KMS-11 (cell line): ENCODE measurements around the gene CSRNP3.
"Not testable (repeated sequence)": the region's sequence is repeated elsewhere in the genome, so short reads cannot be mapped to it uniquely, and the experiment has no call there.

Experiments used
- H2AFZ ChIP-seq: fragments of 200-600 bp; sonication (generic); 2 replicates; pipeline ENCODE4 v1.6.1; 2016; ENCODE audit warnings: antibody characterized with exemption, mixed run types, low read depth
- H3K27ac ChIP-seq: fragments of 200-600 bp; sonication (generic); 2 replicates; pipeline ENCODE4 v1.6.1; 2016; ENCODE audit warnings: mild to moderate bottlenecking, mixed run types
- H3K27me3 ChIP-seq: fragments of 200-600 bp; sonication (generic); 2 replicates; pipeline ENCODE4 v1.6.1; 2017; ENCODE audit warnings: mild to moderate bottlenecking, low read depth, mixed run types, moderate library complexity; ENCODE audit not compliant: insufficient read depth
- H3K36me3 ChIP-seq: fragments of 200-600 bp; sonication (generic); 2 replicates; pipeline ENCODE4 v1.6.1; 2017; ENCODE audit warnings: mild to moderate bottlenecking, mixed run types; ENCODE audit not compliant: insufficient read depth
- H3K4me1 ChIP-seq: fragments of 200-600 bp; sonication (generic); 2 replicates; pipeline ENCODE4 v1.6.1; 2016; ENCODE audit warnings: mild to moderate bottlenecking, low read depth, mixed run types; ENCODE audit not compliant: poor library complexity, severe bottlenecking
- H3K4me2 ChIP-seq: fragments of 200-600 bp; sonication (generic); 2 replicates; pipeline ENCODE4 v1.7.0; 2016; ENCODE audit warnings: mild to moderate bottlenecking, mixed run types
- H3K4me3 ChIP-seq: fragments of 200-600 bp; sonication (generic); IDR thresholded peaks from 2 replicates; pipeline ENCODE4 v1.6.1; 2017; ENCODE audit warnings: low read depth, low read length, mixed read lengths; ENCODE audit not compliant: insufficient read depth
- H3K79me2 ChIP-seq: fragments of 200-600 bp; sonication (generic); 2 replicates; pipeline ENCODE4 v1.6.1; 2016; ENCODE audit warnings: low read depth, mixed run types; ENCODE audit not compliant: insufficient read depth
- H3K9ac ChIP-seq: fragments of 200-600 bp; sonication (generic); 2 replicates; pipeline ENCODE4 v1.6.1; 2016; ENCODE audit warnings: mild to moderate bottlenecking, mixed run types
- H4K20me1 ChIP-seq: fragments of 200-600 bp; sonication (generic); 2 replicates; pipeline ENCODE4 v1.6.1; 2016; ENCODE audit warnings: mild to moderate bottlenecking, mixed run types; ENCODE audit not compliant: insufficient read depth
- CTCF ChIP-seq: fragments of 200-600 bp; sonication (generic); conservative IDR thresholded peaks from 2 replicates; pipeline ENCODE4 v1.6.1; 2017; ENCODE audit warnings: low read depth, mild to moderate bottlenecking, antibody characterized with exemption, low read length, moderate library complexity, mixed read lengths

The CSRNP3 gene

GRCh38 chr2:165651233-165651632 lies 181.7 kb downstream of the CSRNP3 start:
- Histone ChIP-seq H4K20me1 (no peaks in the 10 kb centered on the region), H3K27me3 (no peaks in the 10 kb centered on the region), H3K4me1 (no peaks in the 10 kb centered on the region), H3K4me2 (no peak overlapping the region), H3K9ac (no peak overlapping the region), H3K36me3 (no peaks in the 10 kb centered on the region), H3K27ac (no peak overlapping the region), H3K4me3 (no peak overlapping the region), H3K79me2 (no peaks in the 10 kb centered on the region), H2AFZ (no peak overlapping the region)
- no peak for TF ChIP-seq CTCF

GRCh38 chr2:165655661-165656060 lies 186.2 kb downstream of the CSRNP3 start:
- no peak overlapping the region for H3K4me2 ChIP-seq

GRCh38 chr2:165660361-165660760 lies 190.9 kb downstream of the CSRNP3 start:
- Histone ChIP-seq H4K20me1 (no peaks in the 10 kb centered on the region), H3K4me2 (no peak overlapping the region), H3K27ac (no peak overlapping the region), H2AFZ (no peak overlapping the region), H3K79me2 (no peaks in the 10 kb centered on the region), H3K9ac (no peak overlapping the region), H3K36me3 (no peaks in the 10 kb centered on the region), H3K4me3 (no peak overlapping the region), H3K27me3 (no peaks in the 10 kb centered on the region), H3K4me1 (no peaks in the 10 kb centered on the region)
- no peak for TF ChIP-seq CTCF

More at GRCh38 chr2:165655661-165656060, 186.2 kb downstream of the CSRNP3 start:
- Histone ChIP-seq H2AFZ (no peak overlapping the region), H4K20me1 (no peaks in the 10 kb centered on the region), H3K79me2 (no peaks in the 10 kb centered on the region), H3K4me1 (no peaks in the 10 kb centered on the region), H3K27ac (no peak overlapping the region), H3K27me3 (no peaks in the 10 kb centered on the region), H3K9ac (no peak overlapping the region), H3K36me3 (no peaks in the 10 kb centered on the region), H3K4me3 (no peak overlapping the region)
- no peak for TF ChIP-seq CTCF

GRCh38 chr2:165662720-165663119 lies 193.2 kb downstream of the CSRNP3 start:
- no peaks in the 10 kb centered on the region for H3K79me2 ChIP-seq
- TF ChIP-seq CTCF, result no peak
- no peaks in the 10 kb centered on the region for H4K20me1 ChIP-seq
- no peak overlapping the region for H3K4me2 ChIP-seq
- no peaks in the 10 kb centered on the region for H3K36me3 ChIP-seq
- no peaks in the 10 kb centered on the region for H3K27me3 ChIP-seq
- H2AFZ ChIP-seq, result no peak overlapping the region
- no peak overlapping the region for H3K27ac ChIP-seq
- no peak overlapping the region for H3K9ac ChIP-seq
- H3K4me1 ChIP-seq, result no peaks in the 10 kb centered on the region
- no peak overlapping the region for H3K4me3 ChIP-seq

GRCh38 chr2:165665614-165666013 lies 196.1 kb downstream of the CSRNP3 start:
- H3K4me3 ChIP-seq, result no peak overlapping the region
- no peaks in the 10 kb centered on the region for H3K36me3 ChIP-seq
- no peaks in the 10 kb centered on the region for H4K20me1 ChIP-seq
- H2AFZ ChIP-seq, result no peak overlapping the region
- H3K4me1 ChIP-seq, result no peaks in the 10 kb centered on the region
- no peak overlapping the region for H3K4me2 ChIP-seq
- H3K9ac ChIP-seq, result no peak overlapping the region
- H3K27me3 ChIP-seq, result no peaks in the 10 kb centered on the region
- H3K27ac ChIP-seq, result no peak overlapping the region
- no peaks in the 10 kb centered on the region for H3K79me2 ChIP-seq
- no peak for TF ChIP-seq CTCF

GRCh38 chr2:165666073-165666472 lies 196.6 kb downstream of the CSRNP3 start:
- not testable (repeated sequence) for H4K20me1 ChIP-seq, H2AFZ ChIP-seq, H3K4me1 ChIP-seq, H3K27ac ChIP-seq, H3K4me3 ChIP-seq, H3K9ac ChIP-seq, H3K36me3 ChIP-seq, H3K4me2 ChIP-seq, H3K27me3 ChIP-seq, H3K79me2 ChIP-seq
